ENCODE data around the gene LEPR. TPM values are rescaled to one million over a fixed set of nuclear protein-coding genes. Genes with fewer than 3 reads are reported as not detected.
A peak's percentile ranks its signal among the peaks of the same experiment; 100 is the strongest.

LEPR gene
- total RNA-seq, 1 experiment from 2014 or later, result 3.0 TPM

- Histone ChIP-seq H3K36me3 (ENCODE audit: control insufficient read depth, insufficient read depth, low read length) (peaks cover 13% of the 10 kb centered on the region), H3K9me3 (ENCODE audit: control insufficient read depth, insufficient read depth, low read depth, low read length) (no peaks in the 10 kb centered on the region), H3K4me3 (ENCODE audit: low read depth in 2 of 2, low read length in 2 of 2) (no peak overlapping the region), H3K4me1 (ENCODE audit: control insufficient read depth, insufficient read depth, low read length) (no peaks in the 10 kb centered on the region), H3K27ac (ENCODE audit: low read length) (no peak overlapping the region), H3K27me3 (ENCODE audit: control insufficient read depth, insufficient read depth, low read length) (no peaks in the 10 kb centered on the region)
- CTCF ChIA-PET, result no interaction called here
- intact Hi-C loops (cut with micrococcal nuclease; ENCODE audit: unreplicated experiment) (no loop called here), in situ Hi-C loops (cut with HindIII; ENCODE audit: low pct_unique_long_range_greater_than_20kb, low sequenced_read_pairs) (no loop called here)
- ATAC-seq (no peak), DNase-seq (ENCODE audit: low read depth, low spot score) (no peak)
- TF ChIP-seq REST (IDR thresholded peaks at IDR 0.05; ENCODE audit: insufficient read depth in 1 of 2, low read depth in 2 of 2, low read length in 1 of 2) (no peak), TCF7L2 (IDR thresholded peaks at IDR 0.05; ENCODE audit: low read depth, low read length) (no peak), POLR2AphosphoS5 (IDR thresholded peaks at IDR 0.05; ENCODE audit: low read depth, low read length) (no peak), SIN3A (IDR thresholded peaks at IDR 0.05; ENCODE audit: borderline replicate concordance, insufficient read depth, low read depth, low read length) (no peak)
- TF ChIP-seq, protein P1, sequence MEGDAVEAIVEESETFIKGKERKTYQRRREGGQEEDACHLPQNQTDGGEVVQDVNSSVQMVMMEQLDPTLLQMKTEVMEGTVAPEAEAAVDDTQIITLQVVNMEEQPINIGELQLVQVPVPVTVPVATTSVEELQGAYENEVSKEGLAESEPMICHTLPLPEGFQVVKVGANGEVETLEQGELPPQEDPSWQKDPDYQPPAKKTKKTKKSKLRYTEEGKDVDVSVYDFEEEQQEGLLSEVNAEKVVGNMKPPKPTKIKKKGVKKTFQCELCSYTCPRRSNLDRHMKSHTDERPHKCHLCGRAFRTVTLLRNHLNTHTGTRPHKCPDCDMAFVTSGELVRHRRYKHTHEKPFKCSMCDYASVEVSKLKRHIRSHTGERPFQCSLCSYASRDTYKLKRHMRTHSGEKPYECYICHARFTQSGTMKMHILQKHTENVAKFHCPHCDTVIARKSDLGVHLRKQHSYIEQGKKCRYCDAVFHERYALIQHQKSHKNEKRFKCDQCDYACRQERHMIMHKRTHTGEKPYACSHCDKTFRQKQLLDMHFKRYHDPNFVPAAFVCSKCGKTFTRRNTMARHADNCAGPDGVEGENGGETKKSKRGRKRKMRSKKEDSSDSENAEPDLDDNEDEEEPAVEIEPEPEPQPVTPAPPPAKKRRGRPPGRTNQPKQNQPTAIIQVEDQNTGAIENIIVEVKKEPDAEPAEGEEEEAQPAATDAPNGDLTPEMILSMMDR (IDR thresholded peaks at IDR 0.05), result no peak
- POLR2A ChIA-PET, result no interaction called here
- BruUV-seq (replicated peaks), result TSS peak; percentile 36
Measured at GRCh38 chr1:65432918-65433317, 12.4 kb downstream of the LEPR start.

DNA sequence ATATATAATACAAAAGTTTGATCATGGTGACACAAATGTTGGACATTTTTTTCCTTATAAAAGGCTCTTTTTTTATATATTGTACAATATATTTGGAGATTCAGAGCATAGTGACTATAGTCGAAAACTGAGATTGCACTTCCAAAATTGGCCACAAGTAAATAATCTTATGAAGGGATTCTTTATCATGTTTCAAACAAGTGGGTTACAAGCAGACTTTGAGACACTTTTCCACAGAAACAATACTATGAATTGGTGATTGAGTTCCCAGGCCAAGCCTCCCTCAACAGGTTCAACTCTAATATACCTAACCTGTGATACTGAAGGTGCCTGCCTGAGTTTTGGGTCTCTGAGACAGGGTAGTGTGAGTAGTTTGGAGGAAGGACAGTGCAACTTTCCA lies 13.8 kb downstream of the LEPR start:
- no peaks in the 10 kb centered on the region for H3K4me1 ChIP-seq (ENCODE audit: control insufficient read depth, insufficient read depth, low read length)
- POLR2A ChIA-PET, result no interaction called here
- H3K27ac ChIP-seq (ENCODE audit: low read length), result no peak overlapping the region
- H3K27me3 ChIP-seq (ENCODE audit: control insufficient read depth, insufficient read depth, low read length), result no peaks in the 10 kb centered on the region
- CTCF ChIA-PET, result no interaction called here
- DNase-seq (ENCODE audit: low read depth, low spot score), result no peak
- intact Hi-C loops (cut with micrococcal nuclease; ENCODE audit: unreplicated experiment), result no loop called here
- no peak for ATAC-seq
- no peak overlapping the region for H3K4me3 ChIP-seq (ENCODE audit: low read depth in 2 of 2, low read length in 2 of 2)
- TF ChIP-seq REST (IDR thresholded peaks at IDR 0.05; ENCODE audit: insufficient read depth in 1 of 2, low read depth in 2 of 2, low read length in 1 of 2), result no peak
- no peak for TF ChIP-seq SIN3A (IDR thresholded peaks at IDR 0.05; ENCODE audit: borderline replicate concordance, insufficient read depth, low read depth, low read length)
- TF ChIP-seq, protein P1 (IDR thresholded peaks at IDR 0.05), result peak; percentile 12; the same call in 1 of the 2 replicates
- no peak for TF ChIP-seq TCF7L2 (IDR thresholded peaks at IDR 0.05; ENCODE audit: low read depth, low read length)
- no peak for TF ChIP-seq POLR2AphosphoS5 (IDR thresholded peaks at IDR 0.05; ENCODE audit: low read depth, low read length)
- H3K36me3 ChIP-seq (ENCODE audit: control insufficient read depth, insufficient read depth, low read length), result peaks cover 10% of the 10 kb centered on the region
- BruUV-seq (replicated peaks), result no TSS peak
- in situ Hi-C loops (cut with HindIII; ENCODE audit: low pct_unique_long_range_greater_than_20kb, low sequenced_read_pairs), result no loop called here
- no peaks in the 10 kb centered on the region for H3K9me3 ChIP-seq (ENCODE audit: control insufficient read depth, insufficient read depth, low read depth, low read length)
